ENCODE results near the gene GAPT.

The GAPT gene

DNA sequence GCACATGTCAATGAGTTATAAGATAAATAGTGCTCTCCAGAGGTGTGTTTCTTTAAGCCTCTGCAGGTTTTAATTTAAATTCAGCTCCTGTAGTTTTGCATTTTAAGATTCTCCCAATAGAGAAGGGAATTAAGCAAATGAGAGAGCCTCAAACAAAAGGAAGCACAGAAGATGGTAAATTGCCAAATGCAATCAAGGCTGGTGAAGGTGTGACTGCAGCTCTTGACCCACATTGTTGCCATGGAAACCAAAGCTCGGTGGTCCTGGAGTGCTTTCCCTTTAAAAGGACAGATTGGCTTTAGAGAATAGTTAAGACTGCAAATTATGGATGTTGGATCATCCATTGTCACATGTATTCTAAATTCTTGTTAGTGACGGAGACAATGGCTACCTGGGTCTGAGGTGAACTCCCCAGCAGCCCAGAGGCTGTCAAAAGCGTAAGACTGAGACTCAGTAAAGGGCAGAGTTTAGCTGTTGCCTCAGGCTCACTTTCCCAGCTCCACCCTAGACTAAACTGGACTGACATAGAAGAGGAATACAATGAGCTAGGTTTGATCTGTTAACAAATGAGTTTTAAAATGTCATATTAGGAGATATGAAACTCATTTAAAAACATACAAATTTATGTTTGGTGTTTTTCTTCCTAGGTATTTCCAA is 12.3 kb downstream of the GAPT start (continued):
- TF ChIP-seq ZNF549 (tag by site-specific recombination; IDR thresholded peaks at IDR 0.05) (no peak), ZNF670 (tag by site-specific recombination; IDR thresholded peaks at IDR 0.05; ENCODE audit: low read depth) (no peak), ZNF555 (tag by site-specific recombination; conservative IDR thresholded peaks at IDR 0.05) (no peak), ZNF664 (tag by site-specific recombination; IDR thresholded peaks at IDR 0.05) (no peak), ZNF585B (tag by site-specific recombination; IDR thresholded peaks at IDR 0.05) (no peak), ZBTB21 (tag by site-specific recombination; IDR thresholded peaks at IDR 0.05) (no peak), KLF8 (tag by site-specific recombination; IDR thresholded peaks at IDR 0.05) (no peak)
- TF ChIP-seq, protein P1, sequence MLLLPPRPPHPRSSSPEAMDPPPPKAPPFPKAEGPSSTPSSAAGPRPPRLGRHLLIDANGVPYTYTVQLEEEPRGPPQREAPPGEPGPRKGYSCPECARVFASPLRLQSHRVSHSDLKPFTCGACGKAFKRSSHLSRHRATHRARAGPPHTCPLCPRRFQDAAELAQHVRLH (tag by site-specific recombination; IDR thresholded peaks at IDR 0.05), result no peak

DNA sequence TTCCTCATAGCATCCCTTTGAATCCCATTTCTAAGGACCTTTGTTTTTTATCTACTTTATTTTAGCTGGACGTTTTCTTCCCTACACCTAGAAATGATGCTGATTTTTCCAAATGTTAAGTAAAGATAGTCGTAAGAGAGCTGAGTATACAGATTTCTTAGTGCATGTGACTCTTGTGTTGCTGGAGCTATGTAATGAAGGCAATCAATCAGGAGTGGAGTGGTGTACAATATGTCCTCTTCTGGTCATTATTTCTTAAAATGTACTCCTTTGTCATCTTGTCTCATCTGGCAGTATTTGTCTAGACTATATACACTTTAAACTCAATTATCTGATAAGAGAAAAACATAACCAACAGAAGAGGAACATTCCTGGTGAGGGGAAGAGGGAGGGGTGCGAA is 13.5 kb downstream of the GAPT start:
- Histone ChIP-seq H3K9me3 (ENCODE audit: control insufficient read depth, insufficient read depth, low read depth, low read length) (no peaks in the 10 kb centered on the region), H3K36me3 (ENCODE audit: control insufficient read depth in 2 of 2, insufficient read depth in 1 of 2, low read length in 2 of 2) (no peaks in the 10 kb centered on the region), H3K27ac (ENCODE audit: extremely low read depth, low read depth, low read length) (no peak overlapping the region), H3K4me3 (ENCODE audit: low read depth, low read length) (no peak overlapping the region), H3K4me1 (ENCODE audit: control insufficient read depth, insufficient read depth, low read length) (no peaks in the 10 kb centered on the region)
- ChIA-PET POLR2A (no interaction called here), CTCF (interaction anchor here (2.5 kb wide), 1 partner anchor 345 kb away, joined by 13 read pairs; no protein-coding TSS in a partner anchor)
- TF ChIP-seq ZNF521 (tag by site-specific recombination; IDR thresholded peaks at IDR 0.05) (no peak), ZFP37 (tag by site-specific recombination; IDR thresholded peaks at IDR 0.05) (no peak)

- Histone ChIP-seq H3K9me3 (ENCODE audit: control insufficient read depth, insufficient read depth, low read depth, low read length) (no peaks in the 10 kb centered on the region), H3K4me3 (ENCODE audit: low read depth, low read length) (no peak overlapping the region), H3K4me1 (ENCODE audit: control insufficient read depth, insufficient read depth, low read length) (no peaks in the 10 kb centered on the region), H3K27ac (ENCODE audit: extremely low read depth, low read depth, low read length) (no peak overlapping the region), H3K36me3 (ENCODE audit: control insufficient read depth in 2 of 2, insufficient read depth in 1 of 2, low read length in 2 of 2) (no peaks in the 10 kb centered on the region)
- CTCF ChIA-PET, result interaction anchor here (0.9 to 2.5 kb wide), 2 partner anchors 345 to 726 kb away, joined by 3 to 13 read pairs; no protein-coding TSS in a partner anchor
- POLR2A ChIA-PET, result interaction anchor here (0.6 kb wide), 1 partner anchor 23 kb away, joined by 4 read pairs; no protein-coding TSS in a partner anchor
- TF ChIP-seq GLIS1 (tag by site-specific recombination; IDR thresholded peaks at IDR 0.05), result no peak
- TF ChIP-seq ZNF175 (tag by site-specific recombination; IDR thresholded peaks at IDR 0.05), result no peak
- no peak for TF ChIP-seq SCRT1 (tag by site-specific recombination; IDR thresholded peaks at IDR 0.05; ENCODE audit: borderline replicate concordance)
- TF ChIP-seq ZNF2 (tag by site-specific recombination; IDR thresholded peaks at IDR 0.05), result no peak
- TF ChIP-seq SP2 (tag by site-specific recombination; IDR thresholded peaks at IDR 0.05), result no peak
- TF ChIP-seq ZNF391 (tag by site-specific recombination; IDR thresholded peaks at IDR 0.05; ENCODE audit: borderline replicate concordance, low read depth), result no peak
- TF ChIP-seq ZSCAN5A (tag by site-specific recombination; IDR thresholded peaks at IDR 0.05), result no peak
- TF ChIP-seq ZNF791 (tag by site-specific recombination; IDR thresholded peaks at IDR 0.05), result no peak
- TF ChIP-seq, protein P2, sequence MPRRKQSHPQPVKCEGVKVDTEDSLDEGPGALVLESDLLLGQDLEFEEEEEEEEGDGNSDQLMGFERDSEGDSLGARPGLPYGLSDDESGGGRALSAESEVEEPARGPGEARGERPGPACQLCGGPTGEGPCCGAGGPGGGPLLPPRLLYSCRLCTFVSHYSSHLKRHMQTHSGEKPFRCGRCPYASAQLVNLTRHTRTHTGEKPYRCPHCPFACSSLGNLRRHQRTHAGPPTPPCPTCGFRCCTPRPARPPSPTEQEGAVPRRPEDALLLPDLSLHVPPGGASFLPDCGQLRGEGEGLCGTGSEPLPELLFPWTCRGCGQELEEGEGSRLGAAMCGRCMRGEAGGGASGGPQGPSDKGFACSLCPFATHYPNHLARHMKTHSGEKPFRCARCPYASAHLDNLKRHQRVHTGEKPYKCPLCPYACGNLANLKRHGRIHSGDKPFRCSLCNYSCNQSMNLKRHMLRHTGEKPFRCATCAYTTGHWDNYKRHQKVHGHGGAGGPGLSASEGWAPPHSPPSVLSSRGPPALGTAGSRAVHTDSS (tag by site-specific recombination; IDR thresholded peaks at IDR 0.05), result no peak
- no peak for TF ChIP-seq SALL2 (tag by site-specific recombination; IDR thresholded peaks at IDR 0.05; ENCODE audit: borderline replicate concordance)
- no peak for TF ChIP-seq ZNF280D (tag by site-specific recombination; IDR thresholded peaks at IDR 0.05)
- no peak for TF ChIP-seq EGR2 (tag by site-specific recombination; IDR thresholded peaks at IDR 0.05; ENCODE audit: low read depth)
- no peak for TF ChIP-seq ZBTB48 (tag by site-specific recombination; IDR thresholded peaks at IDR 0.05)
- TF ChIP-seq ZNF398 (tag by site-specific recombination; IDR thresholded peaks at IDR 0.05), result no peak
- no peak for TF ChIP-seq MEIS1 (CRISPR knock-in tag; IDR thresholded peaks at IDR 0.05; ENCODE audit: borderline replicate concordance)
Observed at GRCh38 chr5:58505502-58505901, 14.3 kb downstream of the GAPT start.

Data from HEK293 (cell line).